Measurements from ENCODE around the gene FCHO1. TPM values are rescaled to one million over a fixed set of nuclear protein-coding genes. Genes with fewer than 3 reads are reported as not detected.

The FCHO1 gene
- total RNA-seq, 4 donors from 2014 or later: 3.1 to 7.4 (median 4.9) TPM

- no peak for TF ChIP-seq CTCF (IDR thresholded peaks at IDR 0.05)
- DNase-seq (ENCODE audit: low spot score): no peak
- no peak for ATAC-seq (ENCODE audit: low FRiP score)
Observed at GRCh38 chr19:17734146-17734545, 17.1 kb upstream of the FCHO1 start.

- no peak for ATAC-seq (ENCODE audit: low FRiP score)
- no peak for DNase-seq (ENCODE audit: low spot score)
- TF ChIP-seq CTCF (IDR thresholded peaks at IDR 0.05): no peak
Observed at GRCh38 chr19:17735410-17735809, 15.9 kb upstream of the FCHO1 start.

GRCh38 chr19:17737690-17738153 is 13.6 kb upstream of the FCHO1 start:
- TF ChIP-seq CTCF (IDR thresholded peaks at IDR 0.05): no peak
- DNase-seq (ENCODE audit: low spot score) (no peak), ATAC-seq (ENCODE audit: low FRiP score) (no peak)

GRCh38 chr19:17739121-17739875 is 12.0 kb upstream of the FCHO1 start:
- no peak for TF ChIP-seq CTCF (IDR thresholded peaks at IDR 0.05)
- DNase-seq (ENCODE audit: low spot score) (no peak), ATAC-seq (ENCODE audit: low FRiP score) (no peak)

GRCh38 chr19:17741456-17741855 is 9.8 kb upstream of the FCHO1 start:
- TF ChIP-seq CTCF (IDR thresholded peaks at IDR 0.05): no peak
- no peak for ATAC-seq (ENCODE audit: low FRiP score)
- DNase-seq (ENCODE audit: low spot score): no peak

- ATAC-seq (ENCODE audit: low FRiP score) (no peak), DNase-seq (ENCODE audit: low spot score) (no peak)
- no peak for TF ChIP-seq CTCF (IDR thresholded peaks at IDR 0.05)
Observed at GRCh38 chr19:17743874-17744580, 7.2 kb upstream of the FCHO1 start.

Measured in omental fat pad (tissue), 4 donors.